GM21786 (cell line): Measurements from ENCODE around the gene YBEY.

Experiments
- ATAC-seq: cut with Tn5 transposase; IDR thresholded peaks from one replicate; pipeline ENCODE4 v1.9.1; 2021; ENCODE audit not compliant: unreplicated experiment

The YBEY gene

GRCh38 chr21:46264046-46264689, 22.0 kb upstream of the YBEY start:
- ATAC-seq = no peak

GRCh38 chr21:46264690-46265144, 21.4 kb upstream of the YBEY start:
- no peak for ATAC-seq

DNA sequence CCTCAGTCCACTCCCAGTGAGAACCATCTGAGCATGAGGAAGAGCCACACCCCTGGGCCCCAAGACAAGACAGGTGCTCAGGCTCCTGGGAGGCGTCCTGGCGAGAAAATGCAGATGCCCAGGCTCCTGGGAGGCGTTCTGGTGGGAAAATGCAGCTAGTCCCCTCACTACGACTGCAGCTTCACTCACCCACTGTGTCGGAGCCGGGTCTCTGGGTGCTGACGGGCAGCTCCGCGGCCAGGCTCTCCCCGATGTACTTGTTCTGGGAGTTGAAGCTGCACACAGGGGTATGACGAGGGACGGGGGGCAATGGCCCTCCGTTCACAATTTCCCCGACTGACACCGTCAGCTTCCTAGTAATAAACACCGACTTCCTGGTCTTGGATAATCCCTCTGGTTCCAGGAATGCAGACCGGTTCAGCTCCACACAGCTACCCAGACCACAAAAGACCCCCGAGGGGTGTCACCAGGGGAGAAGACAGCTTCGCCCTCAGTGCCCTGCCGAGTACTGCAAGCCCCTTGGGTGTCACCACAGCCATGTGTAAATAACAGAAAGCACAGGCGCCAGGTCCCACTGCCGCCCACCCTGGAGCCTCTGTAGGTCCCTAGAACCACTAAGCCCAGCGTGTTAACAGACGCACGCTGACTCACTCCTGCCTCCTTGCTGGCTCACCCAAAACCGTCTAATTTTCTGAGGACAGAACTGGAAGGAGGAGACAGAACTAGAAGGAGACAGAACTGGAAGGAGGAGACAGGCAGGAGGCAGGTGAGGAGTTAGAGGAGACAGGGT, 20.2 kb upstream of the YBEY start:
- no peak for ATAC-seq

DNA sequence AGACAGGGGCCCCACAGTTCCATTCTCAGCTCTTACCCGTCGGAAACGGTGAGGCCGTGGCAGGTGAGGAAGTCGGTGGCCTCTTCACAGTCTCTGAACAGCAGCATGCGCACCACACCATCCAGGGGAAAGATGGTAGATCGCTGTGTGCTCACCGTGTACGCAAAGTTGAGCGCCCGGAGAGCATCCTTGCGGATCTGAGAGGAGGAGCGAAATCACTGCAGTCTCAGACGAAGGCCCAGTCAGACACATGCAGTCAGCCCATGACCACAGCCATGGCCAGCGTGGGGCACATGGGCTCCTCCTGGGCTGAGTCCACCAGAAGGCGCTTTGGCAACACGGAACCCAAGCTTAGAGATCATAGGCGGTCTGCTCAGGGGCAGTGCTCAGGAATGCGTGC, 19.2 kb upstream of the YBEY start:
- ATAC-seq = no peak

- no peak for ATAC-seq
Measured at GRCh38 chr21:46268371-46268770, 17.8 kb upstream of the YBEY start.

GRCh38 chr21:46269466-46269865, 16.7 kb upstream of the YBEY start:
- ATAC-seq = no peak

DNA sequence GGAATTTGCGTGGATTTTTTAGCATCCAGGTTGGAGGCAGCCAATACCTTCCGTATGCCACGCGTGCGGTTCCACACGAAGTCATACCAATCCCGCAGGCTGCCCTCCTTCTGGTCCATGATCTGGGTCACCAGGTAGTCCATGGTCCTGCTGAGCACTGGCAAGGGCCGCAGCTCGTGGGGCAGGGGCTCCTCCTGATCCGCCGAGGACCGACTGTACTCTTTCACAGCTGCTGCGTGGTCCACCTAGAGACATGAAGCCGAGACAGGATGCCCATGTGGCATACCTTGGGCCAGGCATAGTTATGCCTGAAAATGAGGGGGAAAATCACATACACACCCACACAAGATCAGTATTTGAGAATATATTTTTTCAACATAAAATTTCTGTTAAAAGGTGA, 12.8 kb upstream of the YBEY start:
- no peak for ATAC-seq

GRCh38 chr21:46274797-46275390, 11.2 kb upstream of the YBEY start:
- ATAC-seq = no peak

DNA sequence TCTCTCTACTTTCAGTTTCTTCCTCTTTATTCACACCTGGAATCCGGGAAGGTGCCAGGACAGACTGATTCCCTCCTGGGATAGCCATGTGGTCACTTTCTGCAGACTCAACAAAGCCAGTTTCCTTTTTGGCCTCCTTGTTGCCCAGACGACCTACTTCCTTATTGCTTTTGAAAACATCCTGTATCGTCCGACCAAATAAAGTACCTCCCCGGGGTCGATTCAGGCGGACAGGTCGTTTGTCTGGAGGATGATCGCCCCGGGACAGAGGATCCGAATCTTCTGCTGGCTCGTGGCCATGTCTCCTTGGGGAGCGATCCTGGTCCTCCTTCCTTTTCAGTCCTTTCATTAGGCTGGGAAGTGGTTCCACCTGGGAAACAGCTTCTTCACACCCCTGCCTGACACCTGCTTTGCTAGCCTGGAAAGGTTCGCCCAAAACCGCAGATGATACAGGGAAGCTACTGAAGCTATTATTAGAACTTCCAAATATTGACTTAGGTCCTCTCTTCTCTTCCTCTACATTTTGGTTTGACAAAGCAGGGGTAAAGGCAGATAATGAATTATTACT, 2.0 kb upstream of the YBEY start:
- no peak for ATAC-seq

GRCh38 chr21:46284733-46285132, 1.4 kb upstream of the YBEY start:
- no peak for ATAC-seq

- no peak for ATAC-seq
Measured at GRCh38 chr21:46285206-46285661, 908 bp upstream of the YBEY start, which contains the start of gene MCM3AP. TSS of gene MCM3AP (minus strand) at chr21:46285611. CDS start at chr21:46285286, 325 bp downstream.

DNA sequence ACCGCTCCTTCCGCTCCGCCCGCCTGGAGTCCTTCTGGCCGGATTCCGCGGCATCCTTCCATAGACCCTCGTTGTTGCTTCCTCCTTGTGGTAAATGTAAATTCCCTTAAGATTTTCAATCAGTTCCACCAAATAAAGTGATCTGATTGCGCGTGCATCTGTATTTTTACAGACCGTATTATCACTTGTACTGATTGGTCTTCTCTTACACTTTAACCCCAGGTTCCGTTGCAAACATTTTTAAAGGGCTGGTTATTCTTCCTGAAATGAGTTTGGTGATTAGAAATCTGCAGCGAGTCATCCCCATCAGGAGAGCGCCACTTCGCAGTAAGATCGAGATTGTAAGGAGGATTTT, 483 bp downstream of the YBEY start:
- no peak for ATAC-seq

DNA sequence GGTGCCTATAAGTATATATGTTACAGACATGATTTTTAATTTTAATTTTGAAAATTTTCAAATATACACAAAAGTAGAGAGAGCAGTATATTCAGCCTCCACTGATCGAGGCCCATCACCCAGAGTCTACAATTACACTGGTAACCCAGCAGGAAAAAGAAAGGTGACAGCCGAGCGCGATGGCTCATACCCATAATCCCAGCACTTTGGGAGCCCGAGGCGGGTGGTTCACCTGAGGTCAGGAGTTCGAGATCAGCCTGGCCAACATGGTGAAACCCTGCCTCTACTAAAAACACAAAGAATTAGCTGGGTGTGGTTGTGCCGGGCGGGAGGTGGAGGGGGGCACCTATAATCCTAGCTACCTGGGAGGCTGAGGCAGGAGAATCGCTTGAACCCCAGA, 1.4 kb downstream of the YBEY start:
- ATAC-seq = no peak

GRCh38 chr21:46289655-46290179, 3.6 kb downstream of the YBEY start:
- ATAC-seq = no peak

DNA sequence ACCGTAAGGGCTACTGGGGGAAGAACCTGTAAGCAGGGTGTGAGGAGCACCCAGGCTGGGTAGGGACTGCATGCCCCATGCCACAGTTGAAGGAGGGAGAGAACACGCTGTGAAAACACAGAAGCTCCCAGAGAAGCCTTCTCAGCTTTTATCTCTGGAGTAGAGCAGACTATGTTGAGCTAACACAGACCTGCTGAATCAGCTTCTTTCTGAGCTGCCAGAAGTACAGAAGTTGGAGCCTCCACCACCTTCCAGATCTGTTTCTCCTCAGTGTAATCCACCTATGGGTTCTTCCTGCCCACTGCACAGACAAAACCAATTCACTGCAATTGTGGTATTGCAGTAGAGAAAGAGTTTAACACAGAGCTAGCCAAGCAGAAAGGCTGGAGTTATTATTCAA, 5.4 kb downstream of the YBEY start:
- ATAC-seq = no peak

DNA sequence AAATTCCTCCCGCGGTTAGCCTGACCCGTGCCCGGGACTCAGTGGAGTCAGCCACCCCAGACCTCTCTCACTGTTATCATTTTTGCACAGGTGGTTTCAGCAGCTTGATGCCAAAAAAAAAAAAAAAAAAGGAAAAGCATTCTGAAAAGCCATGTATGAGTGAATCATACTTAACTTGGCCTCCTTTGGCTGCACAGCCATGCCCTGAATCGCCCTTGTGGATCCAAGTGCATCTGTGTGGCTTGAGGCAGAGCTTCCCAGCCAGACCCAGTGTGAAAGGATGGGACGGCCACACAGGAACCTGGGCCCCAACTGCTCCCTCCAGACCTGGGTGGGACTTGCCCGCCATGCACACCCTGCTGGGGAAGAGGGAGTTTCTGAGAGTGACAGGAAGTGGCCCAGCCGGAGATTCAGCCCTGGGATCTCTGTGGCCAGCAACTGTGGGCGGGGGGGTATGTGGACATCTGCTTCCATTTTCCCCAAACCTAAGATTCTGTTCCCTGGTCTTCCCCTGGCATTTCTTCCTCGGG, 8.6 kb downstream of the YBEY start:
- ATAC-seq = no peak

DNA sequence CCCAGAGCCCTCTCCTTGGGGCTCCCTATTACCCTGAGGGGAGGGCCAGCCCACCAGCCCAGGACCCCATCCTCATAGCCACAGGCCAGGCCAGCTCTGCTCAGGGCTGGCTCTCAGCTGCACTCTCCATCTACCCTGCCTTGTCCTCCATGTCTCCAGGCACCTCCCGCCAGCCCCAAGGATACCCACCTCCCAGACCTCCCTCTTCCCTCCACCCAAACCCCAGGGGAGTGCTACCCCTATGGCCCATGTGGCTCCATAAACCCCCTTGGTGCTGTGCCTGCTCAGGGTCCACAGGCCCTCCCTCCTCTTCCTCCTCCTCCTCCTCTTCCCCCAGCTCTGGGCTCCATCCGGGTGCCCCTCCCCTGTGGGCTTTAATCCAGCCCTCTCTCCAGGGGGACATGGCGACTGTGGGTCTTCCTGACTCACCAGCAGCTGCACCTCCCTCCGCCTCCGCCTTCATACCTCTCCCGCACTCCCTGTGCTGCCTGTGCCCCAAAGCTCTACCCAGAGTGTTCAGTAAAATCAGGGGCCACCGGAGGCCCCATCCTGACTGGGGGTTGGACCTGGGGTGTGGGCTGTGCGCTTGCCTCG, 9.1 kb downstream of the YBEY start:
- no peak for ATAC-seq

DNA sequence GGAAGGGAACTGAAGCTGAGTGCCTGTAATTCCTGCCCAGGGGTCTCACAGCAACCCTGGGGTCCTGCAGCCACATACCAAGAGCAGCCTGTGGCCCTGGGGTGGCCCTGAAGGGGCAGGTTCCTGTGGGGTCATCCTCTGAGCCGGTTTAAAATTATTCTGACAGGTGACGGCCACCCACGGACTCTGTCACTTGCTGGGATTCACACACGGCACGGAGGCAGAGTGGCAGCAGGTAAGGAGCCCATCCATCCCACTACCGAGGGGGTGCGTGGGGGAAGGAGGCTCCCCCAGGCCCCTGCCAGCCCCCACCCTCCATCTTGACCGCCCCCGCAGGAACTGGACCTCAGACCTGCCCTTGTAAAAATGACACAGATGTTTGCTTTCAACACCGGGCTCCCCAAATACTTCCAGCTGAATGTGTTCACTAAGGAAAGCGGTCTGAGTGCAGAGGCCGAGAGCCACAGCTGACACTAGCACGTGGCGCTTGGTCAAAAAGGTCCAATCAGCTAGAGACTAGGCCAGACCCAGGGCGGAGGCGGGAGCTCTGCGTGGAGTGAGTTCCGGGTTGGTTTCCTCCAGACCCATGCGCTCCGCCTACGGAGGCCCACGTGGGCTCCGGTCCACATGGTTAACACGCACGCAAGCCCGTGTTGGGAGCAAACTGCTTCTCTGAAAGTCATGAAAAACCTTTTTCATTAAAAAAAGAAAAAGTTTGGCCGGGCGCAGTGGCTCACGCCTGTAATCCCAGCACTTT, 10.0 kb downstream of the YBEY start:
- ATAC-seq = no peak

GRCh38 chr21:46297338-46298271, 11.5 kb downstream of the YBEY start:
- no peak for ATAC-seq
